ENCODE measurements around the gene TBX10. TPM values are rescaled to one million over a fixed set of nuclear protein-coding genes. Genes with fewer than 3 reads are reported as not detected.

Gene TBX10
- total RNA-seq, 1 experiment from 2014 or later, result not detected

GRCh38 chr11:67608486-67608885, 31.1 kb downstream of the TBX10 start:
- H3K27ac ChIP-seq (ENCODE audit: insufficient read length, low read depth, low read length), result no peak overlapping the region
- H2AFZ ChIP-seq (ENCODE audit: low read length), result no peak overlapping the region
- H2BK12ac ChIP-seq (ENCODE audit: insufficient read length, low read depth, low read length), result no peak overlapping the region
- no peak overlapping the region for H2AK5ac ChIP-seq (ENCODE audit: insufficient read length, low read length)
- H3K56ac ChIP-seq (ENCODE audit: insufficient read length, low read depth, low read length), result no peak overlapping the region
- H3K79me2 ChIP-seq (ENCODE audit: insufficient read depth, low read length), result no peaks in the 10 kb centered on the region
- Mint-ChIP-seq H3K4me1 (peaks cover 29 to 31% of the 10 kb centered on the region in 2 experiments), H3K4me3 (peak overlapping the region; percentile 88 to 95; a peak in 4 of 5 replicates), H3K9me3 (no peaks in the 10 kb centered on the region; a peak in 2 of 5 replicates), H3K27ac (peak overlapping the region in 1 of 3 experiments; percentile 81; a peak in 1 of 7 replicates), H3K36me3 (ENCODE audit: insufficient read depth in 1 of 3, low read depth in 3 of 3) (peaks cover 13 to 38% (median 35%) of the 10 kb centered on the region in 3 experiments), H3K27me3 (ENCODE audit: low read depth) (peaks cover 9% of the 10 kb centered on the region; the same call in 1 of the 2 replicates)
- H2BK120ac ChIP-seq (ENCODE audit: low read depth, low read length, poor library complexity, severe bottlenecking), result no peak overlapping the region
- no peak overlapping the region for H2BK15ac ChIP-seq (ENCODE audit: low read depth, low read length)
- H3K9ac ChIP-seq (ENCODE audit: extremely low read depth, insufficient read length, low read length), result no peak overlapping the region
- peaks cover 9% of the 10 kb centered on the region for H3K23me2 ChIP-seq (ENCODE audit: insufficient read length, low read depth, low read length, poor library complexity, severe bottlenecking)
- H3K4ac ChIP-seq (ENCODE audit: low read depth, low read length), result no peak overlapping the region
- no peaks in the 10 kb centered on the region for H3K9me3 ChIP-seq (ENCODE audit: control insufficient read depth, low read depth, low read length)
- H4K91ac ChIP-seq (ENCODE audit: insufficient read length, low read depth, low read length), result no peak overlapping the region
- H3K14ac ChIP-seq (ENCODE audit: insufficient read depth, low read length), result no peak overlapping the region
- no peak overlapping the region for H3K23ac ChIP-seq (ENCODE audit: insufficient read length, low read depth, low read length)
- no peak overlapping the region for H2BK5ac ChIP-seq (ENCODE audit: insufficient read length, low read length)
- TF ChIP-seq CTCF (conservative IDR thresholded peaks at IDR 0.05), result no peak
- no peak overlapping the region for H4K5ac ChIP-seq (ENCODE audit: insufficient read length, low read depth, low read length)
- no peak overlapping the region for H3K18ac ChIP-seq (ENCODE audit: insufficient read length, low read depth, low read length)
- no peaks in the 10 kb centered on the region for H3K27me3 ChIP-seq (ENCODE audit: insufficient read depth, low read length)
- WGBS (ENCODE audit: extremely low coverage, insufficient read length, low lambda C conversion rate), result no CpG with 5 or more reads among the region's 8 CpGs
- H3K4me2 ChIP-seq (ENCODE audit: insufficient read depth, insufficient read length, low read length), result no peak overlapping the region
- no peak overlapping the region for H3T11ph ChIP-seq (ENCODE audit: low read length)
- no peaks in the 10 kb centered on the region for H4K20me1 ChIP-seq (ENCODE audit: control insufficient read depth, insufficient read depth, insufficient read length)
- no peak for DNase-seq
- H4K8ac ChIP-seq (replicated peaks; ENCODE audit: insufficient read length, low read depth, low read length), result no peak overlapping the region
- no peaks in the 10 kb centered on the region for H3K4me1 ChIP-seq (ENCODE audit: insufficient read depth, low read length)
- no peaks in the 10 kb centered on the region for H3K79me1 ChIP-seq (ENCODE audit: insufficient read depth, low read depth, low read length, poor library complexity, severe bottlenecking)
- no peak overlapping the region for H2BK20ac ChIP-seq (ENCODE audit: low read depth, low read length, poor library complexity, severe bottlenecking)

Measured in H9 (cell line).